ENCODE results near the gene STIM2.
"Not testable (repeated sequence)": the region's sequence is repeated elsewhere in the genome, so short reads cannot be mapped to it uniquely, and the experiment has no call there.

STIM2 gene

DNA sequence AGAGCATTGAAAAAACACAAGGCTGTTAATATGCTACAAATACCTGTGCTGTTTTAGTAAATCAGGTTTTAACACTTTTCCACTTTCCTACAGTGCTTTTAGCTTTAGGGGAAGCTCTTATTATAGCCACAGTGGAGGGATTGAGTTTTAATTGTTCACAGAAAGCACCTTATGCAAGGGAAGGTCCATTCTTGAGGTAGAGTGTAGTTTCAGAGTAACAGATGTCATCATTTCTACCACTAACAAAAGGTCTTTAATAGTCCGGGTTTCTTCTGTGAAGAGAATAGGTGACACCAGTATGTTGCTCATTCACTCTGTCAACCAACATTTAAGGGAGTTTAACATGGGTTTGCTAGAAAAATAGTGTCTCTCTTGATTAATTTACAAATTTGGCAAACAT lies 104.4 kb downstream of the STIM2 start:
- Histone ChIP-seq H3K4me1 (ENCODE audit: control insufficient read depth, insufficient read depth, low read length) (peaks cover 4% of the 10 kb centered on the region), H3K4me3 (ENCODE audit: low read depth, low read length) (no peak overlapping the region), H3K36me3 (ENCODE audit: control insufficient read depth, insufficient read depth, low read length) (no peaks in the 10 kb centered on the region), H3K9ac (ENCODE audit: low read depth, low read length) (no peak overlapping the region), H3K27me3 (ENCODE audit: control insufficient read depth, insufficient read depth, low read length) (no peaks in the 10 kb centered on the region), H3K9me3 (ENCODE audit: control insufficient read depth, insufficient read depth, low read length) (no peaks in the 10 kb centered on the region)

DNA sequence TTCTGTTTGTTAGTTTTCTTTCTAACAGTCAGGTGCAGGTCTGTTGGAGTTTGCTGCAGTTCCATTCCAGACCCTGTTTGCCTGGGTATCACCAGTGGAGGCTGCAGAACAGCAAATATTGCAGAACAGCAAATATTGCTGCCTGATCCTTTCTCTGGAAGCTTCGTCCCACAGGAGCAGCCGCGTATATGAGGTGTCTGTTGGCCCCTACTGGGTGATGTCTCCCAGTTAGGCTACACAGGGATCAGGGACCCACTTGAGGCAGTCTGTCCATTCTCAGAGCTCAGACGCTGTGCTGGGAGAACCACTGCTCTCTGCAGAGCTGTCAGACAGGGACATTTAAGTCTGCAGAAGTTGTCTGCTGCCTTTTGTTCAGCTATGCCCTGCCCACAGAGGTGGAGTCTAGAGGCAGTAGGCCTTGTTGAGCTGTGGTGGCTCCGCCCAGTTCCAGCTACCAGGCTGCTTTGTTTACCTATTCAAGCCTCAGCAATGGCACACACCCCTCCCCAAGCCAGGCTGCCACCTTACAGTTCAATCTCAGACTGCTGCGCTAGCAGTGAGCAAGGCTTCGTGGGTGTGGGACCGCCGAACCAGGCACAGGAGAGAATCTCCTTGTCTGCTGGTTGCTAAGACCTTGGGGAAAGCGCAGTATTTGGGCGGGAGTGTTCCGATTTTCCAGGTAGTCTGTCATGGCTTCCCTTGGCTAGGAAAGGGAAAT lies 115.0 kb downstream of the STIM2 start:
- H3K4me3 ChIP-seq (ENCODE audit: low read depth, low read length): peak overlapping the region; percentile 37
- H3K27me3 ChIP-seq (ENCODE audit: control insufficient read depth, insufficient read depth, low read length); H3K36me3 ChIP-seq (ENCODE audit: control insufficient read depth, insufficient read depth, low read length); H3K9me3 ChIP-seq (ENCODE audit: control insufficient read depth, insufficient read depth, low read length); H3K9ac ChIP-seq (ENCODE audit: low read depth, low read length); H3K4me1 ChIP-seq (ENCODE audit: control insufficient read depth, insufficient read depth, low read length): not testable (repeated sequence)

DNA sequence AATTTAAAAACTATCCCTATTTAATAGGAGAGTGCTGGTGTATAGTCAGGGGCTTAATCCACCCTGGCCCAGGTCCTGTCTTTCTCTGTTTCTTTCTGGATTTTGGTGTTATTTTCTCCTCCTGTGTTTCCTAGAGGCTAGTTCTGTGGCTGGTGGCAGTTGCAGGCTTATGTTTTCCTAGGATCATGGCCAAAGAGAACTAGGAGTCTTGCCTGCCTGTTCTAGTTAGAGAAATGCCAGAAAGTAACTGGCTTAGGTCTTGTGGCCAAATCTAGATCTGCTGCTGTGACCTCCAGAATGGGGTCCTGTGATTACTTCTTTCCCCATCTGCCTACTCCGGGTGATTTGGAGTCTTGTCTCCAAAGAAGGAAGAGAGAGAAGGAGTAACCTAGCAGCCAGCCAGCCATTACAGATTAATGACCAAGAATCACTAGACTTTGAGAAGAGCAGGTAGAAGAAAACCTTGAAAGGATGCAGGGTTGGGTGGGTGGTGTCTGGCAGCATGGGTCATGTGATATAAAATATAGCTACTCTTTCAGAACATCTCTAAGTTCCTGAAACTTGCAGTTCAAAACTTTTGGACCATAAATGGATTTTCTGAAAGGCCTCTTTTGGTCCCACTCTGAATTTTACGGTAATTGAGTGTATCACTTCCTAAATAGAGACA lies 117.9 kb downstream of the STIM2 start:
- H3K36me3 ChIP-seq (ENCODE audit: control insufficient read depth, insufficient read depth, low read length): no peaks in the 10 kb centered on the region
- no peak overlapping the region for H3K9ac ChIP-seq (ENCODE audit: low read depth, low read length)
- H3K27me3 ChIP-seq (ENCODE audit: control insufficient read depth, insufficient read depth, low read length): no peaks in the 10 kb centered on the region
- H3K4me3 ChIP-seq (ENCODE audit: low read depth, low read length): no peak overlapping the region
- H3K4me1 ChIP-seq (ENCODE audit: control insufficient read depth, insufficient read depth, low read length): no peaks in the 10 kb centered on the region
- H3K9me3 ChIP-seq (ENCODE audit: control insufficient read depth, insufficient read depth, low read length): no peaks in the 10 kb centered on the region

DNA sequence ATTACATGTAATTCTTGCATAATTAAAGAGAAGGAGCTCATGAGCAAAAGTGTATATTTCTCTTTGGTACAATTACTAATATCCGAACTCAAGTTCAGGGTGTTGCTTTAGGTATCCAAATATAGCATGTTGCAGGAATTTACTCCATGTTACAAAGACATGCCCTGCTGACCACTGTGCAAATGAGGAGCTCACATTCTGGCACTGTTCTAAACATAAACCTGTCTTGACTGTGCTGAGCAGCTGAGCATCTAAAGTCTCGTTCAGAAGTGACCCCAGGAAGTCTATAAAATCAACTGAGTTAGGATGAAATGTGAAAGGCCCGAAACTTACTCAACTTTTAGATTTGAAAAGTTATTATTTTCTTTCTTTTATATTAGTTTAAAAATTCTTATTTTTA lies 124.3 kb downstream of the STIM2 start:
- Histone ChIP-seq H3K9me3 (ENCODE audit: control insufficient read depth, insufficient read depth, low read length) (no peaks in the 10 kb centered on the region), H3K36me3 (ENCODE audit: control insufficient read depth, insufficient read depth, low read length) (no peaks in the 10 kb centered on the region), H3K4me1 (ENCODE audit: control insufficient read depth, insufficient read depth, low read length) (no peaks in the 10 kb centered on the region), H3K4me3 (ENCODE audit: low read depth, low read length) (no peak overlapping the region), H3K9ac (ENCODE audit: low read depth, low read length) (no peak overlapping the region), H3K27me3 (ENCODE audit: control insufficient read depth, insufficient read depth, low read length) (no peaks in the 10 kb centered on the region)

DNA sequence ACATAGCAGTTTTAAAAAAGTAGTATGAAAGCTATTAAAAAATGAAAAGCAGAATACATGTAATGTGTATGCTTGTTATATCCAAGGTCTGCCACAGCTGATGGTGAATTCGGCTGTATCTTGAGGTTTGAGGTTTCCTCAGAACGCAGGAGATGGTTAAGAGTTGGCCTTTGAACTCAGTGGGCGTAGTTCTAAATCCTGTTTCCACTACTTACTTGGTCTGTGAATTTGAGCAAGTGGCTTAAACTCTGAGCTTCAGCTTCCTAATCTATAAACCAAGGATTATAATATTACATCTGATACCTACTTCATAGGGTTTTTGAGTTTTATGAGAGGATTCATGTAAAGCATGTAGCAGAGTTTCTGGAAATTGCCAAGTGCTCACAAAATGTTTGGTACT lies 125.2 kb downstream of the STIM2 start:
- H3K36me3 ChIP-seq (ENCODE audit: control insufficient read depth, insufficient read depth, low read length): no peaks in the 10 kb centered on the region
- H3K4me3 ChIP-seq (ENCODE audit: low read depth, low read length): no peak overlapping the region
- H3K9me3 ChIP-seq (ENCODE audit: control insufficient read depth, insufficient read depth, low read length): no peaks in the 10 kb centered on the region
- H3K27me3 ChIP-seq (ENCODE audit: control insufficient read depth, insufficient read depth, low read length): no peaks in the 10 kb centered on the region
- no peak overlapping the region for H3K9ac ChIP-seq (ENCODE audit: low read depth, low read length)
- H3K4me1 ChIP-seq (ENCODE audit: control insufficient read depth, insufficient read depth, low read length): no peaks in the 10 kb centered on the region

DNA sequence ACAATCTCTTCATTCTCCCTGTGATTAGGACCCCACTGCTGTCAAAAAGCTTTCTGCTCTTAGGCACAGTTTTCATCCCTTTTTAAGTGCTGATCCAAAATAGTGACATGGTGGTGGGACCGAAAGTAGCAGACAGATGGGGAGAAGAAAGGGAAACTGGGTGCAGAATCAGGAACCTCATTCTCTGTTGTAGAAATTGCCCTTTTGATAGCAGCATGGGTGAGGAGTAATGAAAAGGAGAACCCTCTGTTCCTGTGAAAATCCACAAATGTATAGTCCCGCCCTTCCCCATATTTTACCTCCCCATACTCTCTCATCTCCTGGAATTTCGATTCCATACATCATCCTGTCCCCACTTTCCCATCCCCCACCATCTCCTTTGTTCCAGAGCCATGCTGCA lies 126.5 kb downstream of the STIM2 start:
- no peaks in the 10 kb centered on the region for H3K36me3 ChIP-seq (ENCODE audit: control insufficient read depth, insufficient read depth, low read length)
- H3K4me1 ChIP-seq (ENCODE audit: control insufficient read depth, insufficient read depth, low read length): no peaks in the 10 kb centered on the region
- no peak overlapping the region for H3K4me3 ChIP-seq (ENCODE audit: low read depth, low read length)

DNA sequence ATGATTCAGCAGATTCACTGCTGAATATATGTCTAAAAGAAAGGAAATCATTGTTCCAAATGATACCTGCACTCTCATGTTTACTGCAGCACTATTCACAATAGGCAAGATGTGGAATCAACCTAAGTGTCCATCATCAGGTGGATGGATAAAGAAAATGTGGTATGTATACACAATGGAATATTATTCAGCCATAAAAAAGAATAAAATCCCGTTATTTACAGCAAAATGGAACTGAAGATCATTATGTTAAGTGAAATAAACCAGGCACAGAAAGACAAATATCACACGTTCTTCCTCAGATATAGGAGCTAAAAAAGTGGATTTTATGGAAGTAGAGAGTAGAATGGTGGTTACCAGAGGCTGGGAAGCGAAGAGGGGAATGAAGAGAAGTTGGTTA lies 130.4 kb downstream of the STIM2 start:
- Histone ChIP-seq H3K4me1 (ENCODE audit: control insufficient read depth, insufficient read depth, low read length) (no peaks in the 10 kb centered on the region), H3K36me3 (ENCODE audit: control insufficient read depth, insufficient read depth, low read length) (no peaks in the 10 kb centered on the region), H3K9ac (ENCODE audit: low read depth, low read length) (no peak overlapping the region), H3K9me3 (ENCODE audit: control insufficient read depth, insufficient read depth, low read length) (no peaks in the 10 kb centered on the region), H3K27me3 (ENCODE audit: control insufficient read depth, insufficient read depth, low read length) (no peaks in the 10 kb centered on the region), H3K4me3 (ENCODE audit: low read depth, low read length) (no peak overlapping the region)

More for the DNA sequence above, 126.5 kb downstream of the STIM2 start:
- no peak overlapping the region for H3K9ac ChIP-seq (ENCODE audit: low read depth, low read length)
- no peaks in the 10 kb centered on the region for H3K9me3 ChIP-seq (ENCODE audit: control insufficient read depth, insufficient read depth, low read length)
- no peaks in the 10 kb centered on the region for H3K27me3 ChIP-seq (ENCODE audit: control insufficient read depth, insufficient read depth, low read length)

DNA sequence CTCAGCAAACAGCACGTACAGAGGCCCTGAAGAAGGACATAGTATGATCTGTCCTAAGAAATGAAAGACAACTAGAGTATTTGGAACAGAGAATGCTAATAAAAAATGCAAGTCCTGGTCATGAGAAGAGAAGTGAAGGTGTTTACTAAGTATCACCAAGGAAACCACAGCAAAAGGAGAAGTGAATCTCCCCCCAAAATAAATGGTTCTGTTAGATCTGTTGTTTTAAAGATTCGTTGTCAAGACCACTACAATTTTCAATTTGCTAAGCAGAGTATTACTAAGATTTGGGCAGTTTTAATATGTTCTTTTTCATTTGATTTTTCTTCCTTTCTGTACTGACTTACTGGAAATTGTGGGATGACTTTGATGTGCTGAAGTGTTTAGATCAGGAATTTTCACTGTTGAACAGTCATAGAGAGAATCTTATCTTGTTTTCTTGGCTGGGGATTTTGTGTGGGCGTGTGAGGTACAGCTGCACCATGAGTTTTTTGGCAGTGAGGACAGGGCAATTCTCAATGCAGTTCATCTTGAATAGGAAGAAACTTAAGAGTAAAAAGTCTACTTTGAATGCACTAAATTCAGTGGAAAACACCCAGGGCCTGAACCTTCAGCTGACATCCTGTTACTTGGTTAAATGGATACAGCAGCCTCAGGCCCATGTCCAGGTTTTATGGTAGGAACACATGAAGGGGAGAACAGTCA lies 132.2 kb downstream of the STIM2 start:
- Histone ChIP-seq H3K4me1 (ENCODE audit: control insufficient read depth, insufficient read depth, low read length) (no peaks in the 10 kb centered on the region), H3K36me3 (ENCODE audit: control insufficient read depth, insufficient read depth, low read length) (no peaks in the 10 kb centered on the region), H3K9me3 (ENCODE audit: control insufficient read depth, insufficient read depth, low read length) (no peaks in the 10 kb centered on the region), H3K4me3 (ENCODE audit: low read depth, low read length) (no peak overlapping the region), H3K9ac (ENCODE audit: low read depth, low read length) (no peak overlapping the region), H3K27me3 (ENCODE audit: control insufficient read depth, insufficient read depth, low read length) (no peaks in the 10 kb centered on the region)

DNA sequence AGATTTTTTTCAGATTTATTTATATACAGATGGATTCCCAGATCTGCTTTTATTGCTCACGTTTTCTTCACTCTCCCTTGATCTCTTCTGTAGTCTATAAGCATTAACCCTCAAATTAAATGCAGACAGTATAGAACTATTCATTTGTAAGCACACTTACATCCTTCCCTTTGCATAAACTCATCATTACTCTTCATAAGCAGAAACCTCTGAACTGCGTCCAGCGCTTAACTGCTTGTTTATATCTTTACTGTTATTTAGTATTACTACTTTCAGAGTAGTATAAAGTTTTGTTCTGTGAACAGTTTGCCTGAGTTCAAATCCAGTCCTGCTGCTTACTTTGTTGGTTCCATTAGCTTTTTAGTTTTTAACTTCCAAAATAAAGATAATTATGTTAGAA lies 132.9 kb downstream of the STIM2 start:
- no peak overlapping the region for H3K9ac ChIP-seq (ENCODE audit: low read depth, low read length)

DNA sequence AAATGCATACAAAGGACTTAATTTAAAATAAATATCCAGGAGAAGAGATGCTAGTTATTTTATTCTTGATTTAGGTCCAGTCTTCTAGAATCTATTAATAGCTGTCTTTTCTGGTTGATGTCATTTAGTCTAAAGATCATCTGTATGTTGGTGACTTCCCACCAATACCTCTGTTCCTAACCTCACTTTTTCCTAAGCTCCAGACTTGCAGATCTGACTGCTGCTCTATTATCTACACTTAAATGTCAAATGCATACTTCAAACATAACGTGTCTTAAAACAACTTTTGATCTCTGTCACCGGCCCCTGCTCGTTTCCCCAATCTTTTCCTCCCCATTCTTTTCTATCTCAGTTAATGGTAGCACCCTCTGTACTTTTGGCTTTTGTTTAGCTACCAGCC lies 133.3 kb downstream of the STIM2 start:
- no peak overlapping the region for H3K4me3 ChIP-seq (ENCODE audit: low read depth, low read length)
- H3K9ac ChIP-seq (ENCODE audit: low read depth, low read length): no peak overlapping the region
- no peaks in the 10 kb centered on the region for H3K36me3 ChIP-seq (ENCODE audit: control insufficient read depth, insufficient read depth, low read length)
- no peaks in the 10 kb centered on the region for H3K27me3 ChIP-seq (ENCODE audit: control insufficient read depth, insufficient read depth, low read length)
- H3K4me1 ChIP-seq (ENCODE audit: control insufficient read depth, insufficient read depth, low read length): no peaks in the 10 kb centered on the region
- no peaks in the 10 kb centered on the region for H3K9me3 ChIP-seq (ENCODE audit: control insufficient read depth, insufficient read depth, low read length)

More for the DNA sequence above, 132.9 kb downstream of the STIM2 start:
- no peak overlapping the region for H3K4me3 ChIP-seq (ENCODE audit: low read depth, low read length)
- no peaks in the 10 kb centered on the region for H3K9me3 ChIP-seq (ENCODE audit: control insufficient read depth, insufficient read depth, low read length)
- H3K27me3 ChIP-seq (ENCODE audit: control insufficient read depth, insufficient read depth, low read length): no peaks in the 10 kb centered on the region
- no peaks in the 10 kb centered on the region for H3K36me3 ChIP-seq (ENCODE audit: control insufficient read depth, insufficient read depth, low read length)
- no peaks in the 10 kb centered on the region for H3K4me1 ChIP-seq (ENCODE audit: control insufficient read depth, insufficient read depth, low read length)

DNA sequence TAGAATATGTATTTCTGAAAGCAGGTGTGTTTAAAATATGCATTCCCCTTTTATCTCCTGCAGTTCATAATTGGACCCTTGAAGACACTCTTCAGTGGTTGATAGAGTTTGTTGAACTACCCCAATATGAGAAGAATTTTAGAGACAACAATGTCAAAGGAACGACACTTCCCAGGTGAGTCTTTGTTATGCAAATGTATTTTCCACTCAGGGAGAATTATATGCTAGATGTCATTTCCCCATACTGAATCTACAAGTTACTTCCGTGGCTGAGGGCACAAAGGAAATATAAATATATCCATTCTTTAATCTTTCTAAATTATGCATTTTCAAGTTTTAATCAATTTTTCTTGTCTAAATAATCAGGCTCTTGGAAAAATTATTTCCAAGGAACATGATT lies 134.7 kb downstream of the STIM2 start:
- H3K27me3 ChIP-seq (ENCODE audit: control insufficient read depth, insufficient read depth, low read length): no peaks in the 10 kb centered on the region
- H3K9me3 ChIP-seq (ENCODE audit: control insufficient read depth, insufficient read depth, low read length): no peaks in the 10 kb centered on the region
- H3K9ac ChIP-seq (ENCODE audit: low read depth, low read length): no peak overlapping the region
- no peaks in the 10 kb centered on the region for H3K4me1 ChIP-seq (ENCODE audit: control insufficient read depth, insufficient read depth, low read length)
- no peaks in the 10 kb centered on the region for H3K36me3 ChIP-seq (ENCODE audit: control insufficient read depth, insufficient read depth, low read length)
- no peak overlapping the region for H3K4me3 ChIP-seq (ENCODE audit: low read depth, low read length)

DNA sequence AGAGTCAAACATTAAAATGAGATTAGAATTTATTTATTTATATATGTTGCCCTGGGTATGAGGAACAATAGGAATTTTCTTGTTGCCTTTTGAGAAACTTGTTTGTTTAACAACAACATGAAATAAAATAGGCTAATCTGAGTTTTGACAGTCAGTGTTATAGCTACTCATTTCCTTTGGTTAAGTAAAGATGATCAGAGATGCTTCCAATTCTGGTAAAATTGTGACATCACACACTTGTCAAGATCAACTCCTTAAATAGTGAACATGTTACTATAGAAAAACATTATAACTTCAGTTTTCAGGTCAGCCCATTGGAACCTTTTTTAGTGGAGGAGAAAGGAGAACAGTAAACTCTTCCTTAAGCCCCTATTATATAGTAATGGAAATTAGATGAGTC lies 136.1 kb downstream of the STIM2 start:
- H3K36me3 ChIP-seq (ENCODE audit: control insufficient read depth, insufficient read depth, low read length): no peaks in the 10 kb centered on the region

More for the DNA sequence above, 136.1 kb downstream of the STIM2 start:
- Histone ChIP-seq H3K9me3 (ENCODE audit: control insufficient read depth, insufficient read depth, low read length) (no peaks in the 10 kb centered on the region), H3K4me1 (ENCODE audit: control insufficient read depth, insufficient read depth, low read length) (no peaks in the 10 kb centered on the region), H3K9ac (ENCODE audit: low read depth, low read length) (no peak overlapping the region), H3K4me3 (ENCODE audit: low read depth, low read length) (no peak overlapping the region), H3K27me3 (ENCODE audit: control insufficient read depth, insufficient read depth, low read length) (no peaks in the 10 kb centered on the region)

Measured in iPS-15b (cell line).